ENCODE results near the gene ATP8A1.

ATP8A1 gene

GRCh38 chr4:42568610-42569207, 88.2 kb downstream of the ATP8A1 start:
- no peak for DNase-seq (ENCODE audit: low read depth)

DNA sequence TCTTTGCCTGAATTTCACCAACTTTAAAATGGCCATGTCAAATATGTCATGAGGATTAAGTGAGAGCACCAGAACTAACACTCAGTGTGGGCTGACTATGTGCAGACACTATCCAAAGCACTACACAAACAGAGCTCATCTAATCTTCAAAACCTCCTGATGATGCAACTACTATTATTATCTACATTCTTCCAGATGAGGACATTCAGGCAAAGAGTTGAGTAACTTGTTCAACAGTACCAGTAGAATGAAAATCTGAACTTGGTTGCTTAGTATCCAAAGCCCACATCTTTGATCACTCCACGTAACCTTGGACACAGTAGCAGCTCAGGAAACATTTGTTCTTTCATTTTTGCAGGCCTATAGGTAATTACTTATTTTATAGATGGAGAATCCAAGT, 90.1 kb downstream of the ATP8A1 start:
- no peak for DNase-seq (ENCODE audit: low read depth)

DNA sequence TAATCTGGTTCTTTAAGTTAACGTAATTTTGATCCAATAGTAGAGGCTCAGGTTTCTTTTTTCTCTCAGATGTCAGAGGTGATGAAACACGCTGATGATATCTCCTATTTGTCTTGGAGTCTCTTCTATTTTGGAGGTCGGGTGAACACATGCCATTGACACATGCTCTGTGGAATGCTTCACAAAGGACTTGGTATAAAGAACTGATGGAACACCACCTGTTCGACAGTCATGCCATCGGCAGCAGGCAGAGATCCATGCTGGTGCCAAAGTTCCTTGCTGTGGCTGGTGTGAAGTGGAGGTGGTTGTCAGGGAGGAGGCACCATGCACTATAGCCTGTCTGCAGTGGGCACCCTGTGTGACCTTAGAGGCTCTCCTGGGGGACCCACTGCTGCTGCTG, 94.9 kb downstream of the ATP8A1 start:
- DNase-seq (ENCODE audit: low read depth), result no peak

DNA sequence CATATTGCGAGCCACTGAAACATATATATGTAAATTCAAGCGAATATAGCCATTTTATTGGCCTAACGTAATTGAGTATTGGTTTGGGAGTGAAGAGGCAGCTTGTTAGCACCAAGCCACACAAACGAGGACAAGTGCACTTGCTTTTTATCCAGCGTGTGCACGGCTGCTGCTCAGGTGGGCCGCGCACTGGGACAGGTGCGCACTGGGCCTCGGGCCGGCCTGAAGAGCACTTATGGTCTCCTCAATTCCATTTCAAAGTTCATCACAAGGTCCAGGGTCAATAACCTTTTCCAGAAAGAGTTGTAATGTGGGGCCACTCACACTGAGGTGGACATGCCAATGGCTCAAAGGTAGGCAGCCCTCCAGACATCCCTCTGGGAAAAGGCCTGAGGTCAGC, 95.9 kb downstream of the ATP8A1 start:
- DNase-seq (ENCODE audit: low read depth), result no peak

DNA sequence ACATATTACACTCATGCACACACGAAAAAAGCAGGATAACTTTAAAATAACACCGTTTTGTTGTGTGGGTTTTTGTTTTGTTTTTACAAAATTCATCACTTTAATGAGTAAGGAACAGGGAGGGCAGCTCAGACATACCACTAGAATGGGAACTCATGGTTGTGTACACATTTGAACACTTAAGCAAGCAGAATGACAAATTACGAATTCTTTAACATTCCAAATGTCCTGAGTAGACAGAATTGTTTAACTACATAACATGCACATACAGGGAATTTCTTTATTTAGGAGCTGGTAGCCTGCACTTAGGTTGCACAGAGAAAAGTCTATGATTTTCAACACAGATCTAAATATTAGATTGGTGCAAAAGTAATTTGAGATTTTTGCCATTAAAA, 96.4 kb downstream of the ATP8A1 start:
- DNase-seq (ENCODE audit: low read depth), result no peak

- DNase-seq (ENCODE audit: low read depth), result no peak
Observed at GRCh38 chr4:42558156-42558555, 98.7 kb downstream of the ATP8A1 start.

- no peak for DNase-seq (ENCODE audit: low read depth)
Observed at GRCh38 chr4:42555828-42556227, 101.1 kb downstream of the ATP8A1 start.

- DNase-seq (ENCODE audit: low read depth), result no peak
Observed at GRCh38 chr4:42554072-42554471, 102.8 kb downstream of the ATP8A1 start.

DNA sequence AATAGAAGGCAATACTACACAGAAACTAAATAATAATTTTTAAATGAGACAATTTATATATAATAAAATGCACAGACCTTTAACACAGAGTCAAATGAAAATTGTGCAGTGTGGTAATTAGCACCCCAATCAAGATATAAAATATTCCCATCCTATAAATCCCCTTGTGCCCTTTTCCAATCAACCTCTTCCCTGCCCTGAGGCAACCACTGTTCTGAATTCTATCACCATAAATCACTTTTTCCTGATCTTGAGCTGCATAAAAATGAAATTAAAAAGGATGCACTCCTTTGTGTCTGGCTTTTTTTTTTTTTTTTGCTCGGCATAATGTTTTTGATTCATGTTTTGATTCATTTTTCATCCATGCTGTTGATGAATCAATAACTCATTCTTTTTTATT, 107.0 kb downstream of the ATP8A1 start:
- DNase-seq (ENCODE audit: low read depth), result no peak

DNA sequence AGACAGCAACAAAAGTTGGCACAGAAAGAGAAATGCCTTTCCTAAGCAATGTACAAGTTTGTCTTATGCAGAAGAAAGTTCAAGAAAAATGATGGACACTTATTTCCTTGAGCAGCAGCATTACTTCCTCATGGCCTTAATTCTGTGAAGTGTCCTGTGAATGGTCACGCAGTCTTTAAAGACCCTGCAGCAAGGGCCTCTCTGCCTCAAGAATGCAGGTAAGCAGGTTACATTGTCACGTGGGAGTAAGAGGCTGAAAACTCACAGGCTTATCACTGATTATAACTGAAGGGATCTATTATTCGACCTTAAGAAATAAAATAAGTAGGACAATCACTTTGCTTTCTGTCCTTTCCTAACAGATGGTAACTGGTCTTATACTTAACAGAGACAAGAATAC, 109.1 kb downstream of the ATP8A1 start:
- no peak for DNase-seq (ENCODE audit: low read depth)

- no peak for DNase-seq (ENCODE audit: low read depth)
Observed at GRCh38 chr4:42543762-42544161, 113.1 kb downstream of the ATP8A1 start.

DNA sequence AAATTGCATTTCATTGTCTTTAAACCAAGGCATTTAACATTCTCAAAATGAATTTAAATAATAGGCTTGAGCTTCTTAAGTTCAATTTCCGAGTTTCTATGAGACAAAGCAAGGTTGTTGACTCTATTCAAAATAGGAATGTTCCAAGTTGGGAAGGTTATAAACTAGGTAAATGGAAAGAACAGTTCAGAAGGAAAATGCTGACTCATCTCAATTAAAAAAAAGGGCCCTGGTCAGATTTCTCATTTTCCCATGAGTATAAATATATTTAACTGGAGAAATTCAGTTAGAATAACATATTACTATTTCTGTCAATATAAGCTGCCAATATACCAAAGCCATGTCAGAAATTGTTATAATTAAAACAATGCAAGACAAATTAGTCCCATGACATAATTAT, 113.8 kb downstream of the ATP8A1 start:
- DNase-seq (ENCODE audit: low read depth), result no peak

GRCh38 chr4:42541647-42542046, 115.3 kb downstream of the ATP8A1 start:
- no peak for DNase-seq (ENCODE audit: low read depth)

DNA sequence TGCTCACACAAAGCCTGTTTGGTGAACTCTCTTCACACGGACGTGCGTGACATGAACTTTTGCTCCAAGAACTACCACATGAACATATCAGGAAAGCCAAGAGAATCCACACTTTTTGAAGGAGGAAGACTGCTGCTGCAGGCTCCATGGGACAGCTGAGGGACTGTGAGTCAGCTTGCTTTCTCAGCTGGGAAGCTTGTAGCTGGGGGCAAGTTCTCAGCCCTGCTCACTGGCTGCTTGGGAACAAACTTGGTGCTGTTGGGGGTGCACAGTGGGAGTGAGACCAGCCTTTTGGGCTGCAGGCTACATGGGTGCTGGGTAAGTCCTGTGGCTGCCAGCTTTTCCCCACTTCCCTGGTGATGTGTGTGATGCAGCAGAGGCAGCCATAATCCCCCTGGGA, 123.9 kb downstream of the ATP8A1 start:
- DNase-seq (ENCODE audit: low read depth), result no peak

- no peak for DNase-seq (ENCODE audit: low read depth)
Observed at GRCh38 chr4:42531341-42532030, 125.4 kb downstream of the ATP8A1 start.

- DNase-seq (ENCODE audit: low read depth), result no peak
Observed at GRCh38 chr4:42523066-42523718, 133.7 kb downstream of the ATP8A1 start.

DNA sequence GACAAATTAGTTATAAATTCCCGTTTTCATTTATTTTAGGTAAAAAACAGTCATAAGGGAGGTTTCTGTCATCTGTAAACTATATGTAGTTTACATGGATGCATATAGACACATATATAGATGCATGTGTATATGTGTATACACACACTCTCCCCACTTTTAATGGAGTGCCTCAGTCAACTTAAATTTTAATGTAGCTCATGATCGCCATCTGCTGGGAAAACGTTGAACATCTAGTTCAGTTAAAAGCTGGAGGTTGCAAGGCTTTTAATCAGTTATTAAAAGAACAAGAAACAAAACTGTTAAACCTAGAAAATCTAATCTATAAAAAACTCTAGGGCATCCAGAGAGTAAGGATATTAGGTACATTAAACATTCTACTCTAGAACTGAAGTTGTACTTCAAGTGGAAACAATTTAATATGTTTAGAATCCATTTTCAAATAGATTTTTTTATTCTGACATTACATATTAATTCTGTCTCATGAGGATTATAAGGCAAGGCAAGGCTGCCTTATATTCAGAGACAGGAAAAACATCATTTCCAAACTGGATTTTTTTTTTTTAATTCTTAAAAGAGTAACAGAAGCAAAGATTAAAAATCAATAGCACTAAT, 137.0 kb downstream of the ATP8A1 start:
- no peak for DNase-seq (ENCODE audit: low read depth)

DNA sequence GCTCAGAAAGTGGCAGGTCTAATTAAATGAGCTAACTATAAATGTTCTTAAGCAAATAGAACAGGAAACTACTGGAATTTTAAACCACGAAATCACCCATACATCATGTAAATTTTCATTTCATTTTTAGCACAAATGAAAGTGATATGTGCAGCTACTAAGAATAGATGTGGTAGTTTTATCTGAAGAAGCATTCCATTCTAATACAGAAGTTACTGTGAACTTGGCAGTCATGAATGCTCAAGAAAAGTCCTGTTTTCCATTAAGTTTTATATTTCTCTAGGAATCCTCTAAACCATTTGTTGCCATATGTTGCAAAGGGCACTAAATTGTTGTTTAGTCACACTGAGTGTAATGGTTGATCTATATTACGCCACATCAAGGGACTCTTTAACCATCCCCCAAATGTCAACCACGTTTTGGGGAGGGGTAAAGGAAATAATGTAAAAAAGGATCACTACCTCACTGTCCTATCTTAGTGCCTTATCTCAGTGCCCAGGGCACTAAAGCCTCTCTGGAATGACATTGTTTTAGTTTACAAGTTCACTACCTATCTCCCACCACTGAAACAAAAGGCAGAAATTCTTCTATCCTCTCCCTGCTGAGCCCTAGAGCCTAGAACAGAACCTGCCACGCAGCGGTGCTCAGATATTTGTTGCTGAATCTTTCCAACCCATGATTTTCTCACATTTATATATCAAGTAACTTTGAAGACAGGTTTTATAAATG, 141.6 kb downstream of the ATP8A1 start:
- no peak for DNase-seq (ENCODE audit: low read depth)

DNA sequence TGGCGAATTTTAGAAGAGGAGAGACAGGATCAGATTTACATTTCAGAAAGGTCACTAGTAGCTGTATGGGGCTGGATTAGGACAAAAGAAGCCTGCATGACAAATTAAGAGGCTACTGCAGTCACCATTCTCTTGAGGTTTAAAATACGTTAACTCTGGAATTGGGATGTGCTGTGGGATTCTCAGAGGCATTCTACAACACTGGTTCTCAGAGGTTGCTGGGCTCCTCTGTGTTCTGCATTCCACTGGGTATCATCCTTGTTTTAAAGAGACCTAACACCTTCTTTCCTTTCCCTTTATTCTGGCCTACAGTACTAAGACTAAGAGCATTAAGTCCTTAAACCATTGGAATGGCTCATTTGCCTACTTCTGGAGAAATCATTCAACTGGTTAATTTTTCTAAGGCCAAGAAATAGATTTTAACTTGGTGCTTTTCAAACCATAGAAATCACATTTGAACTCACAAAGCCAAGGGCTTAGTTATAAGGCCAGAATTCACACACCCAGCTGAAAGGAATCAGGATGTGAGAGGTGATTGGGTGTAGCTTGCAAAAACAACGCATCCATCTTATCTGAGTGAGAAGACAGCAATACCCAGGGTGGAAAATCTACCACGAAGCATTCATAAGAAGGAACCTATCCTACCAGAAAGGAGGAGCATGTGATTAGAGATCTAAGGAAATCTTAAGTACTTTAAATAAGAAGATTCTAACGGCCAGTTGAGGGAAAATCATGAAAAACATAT, 143.0 kb downstream of the ATP8A1 start:
- DNase-seq (ENCODE audit: low read depth), result no peak

- DNase-seq (ENCODE audit: low read depth), result no peak
Observed at GRCh38 chr4:42512226-42512625, 144.7 kb downstream of the ATP8A1 start.

DNA sequence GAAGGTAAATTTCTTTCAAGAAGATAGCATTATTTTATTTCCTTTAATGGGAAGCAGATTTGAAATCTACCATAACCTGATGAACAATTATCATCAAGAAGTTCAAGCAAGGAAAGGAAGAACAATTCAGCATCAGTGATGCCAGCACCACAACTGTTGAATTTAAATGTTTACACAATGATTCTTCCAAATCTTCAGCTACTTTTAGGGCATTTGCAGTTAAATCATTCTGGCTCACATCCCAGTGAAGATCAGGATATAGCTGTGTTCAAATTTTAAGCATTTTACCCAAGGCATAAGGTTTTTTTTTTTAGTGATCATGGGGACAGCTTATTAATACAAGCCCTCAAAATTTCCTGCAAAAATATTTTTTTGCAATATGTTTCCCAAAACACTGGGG, 146.7 kb downstream of the ATP8A1 start:
- DNase-seq (ENCODE audit: low read depth), result no peak

All from activated T-helper 1 cell treated with Interleukin-2 at 50 U/mL for 16 hours (primary cell).